HUDEP-2 (cell line): Measurements from ENCODE around the gene NXPH3.

Experiments
- DNase-seq, 76 experiments: peaks; one replicate each; lab custom pipeline; 2025; ENCODE audit not compliant: unreplicated experiment in 76 of 76; lab: John Stamatoyannopoulos, UW

NXPH3 gene

GRCh38 chr17:49574945-49575678, 559 bp upstream of the NXPH3 start:
- DNase-seq: no peak

- DNase-seq: peak in 2 of 76 experiments; percentile 5 to 8
These were observed 631 bp downstream of the NXPH3 start for GRCh38 chr17:49576088-49576916.

GRCh38 chr17:49576917-49577649, 1.4 kb downstream of the NXPH3 start:
- DNase-seq: no peak

- no peak for DNase-seq
These were observed 1.9 kb downstream of the NXPH3 start for GRCh38 chr17:49577650-49577934.

GRCh38 chr17:49577963-49578362, 2.3 kb downstream of the NXPH3 start:
- DNase-seq: no peak

GRCh38 chr17:49578414-49578813, 2.7 kb downstream of the NXPH3 start:
- no peak for DNase-seq

GRCh38 chr17:49578952-49579500, 3.4 kb downstream of the NXPH3 start:
- no peak for DNase-seq

- no peak for DNase-seq
These were observed 3.9 kb downstream of the NXPH3 start for GRCh38 chr17:49579522-49579921.

- DNase-seq: no peak
These were observed 4.5 kb downstream of the NXPH3 start for GRCh38 chr17:49580055-49580721.

GRCh38 chr17:49580981-49581647, 5.4 kb downstream of the NXPH3 start:
- DNase-seq: no peak

GRCh38 chr17:49581648-49581998, 6.0 kb downstream of the NXPH3 start:
- DNase-seq: no peak

GRCh38 chr17:49582055-49582722, 6.5 kb downstream of the NXPH3 start:
- no peak for DNase-seq

- DNase-seq: no peak
These were observed 7.1 kb downstream of the NXPH3 start for GRCh38 chr17:49582789-49583188.

- no peak for DNase-seq
These were observed 7.6 kb downstream of the NXPH3 start for GRCh38 chr17:49583226-49583625.

- no peak for DNase-seq
These were observed 8.2 kb downstream of the NXPH3 start for GRCh38 chr17:49583889-49584288.

GRCh38 chr17:49585422-49586027, 9.9 kb downstream of the NXPH3 start:
- DNase-seq: peak in 1 of 76 experiments; percentile 20

GRCh38 chr17:49587366-49588073, 11.8 kb downstream of the NXPH3 start:
- DNase-seq: no peak

GRCh38 chr17:49588312-49588711, 12.6 kb downstream of the NXPH3 start:
- no peak for DNase-seq
